ENCODE measurements around the gene COA1. TPM values are rescaled to one million over a fixed set of nuclear protein-coding genes. Genes with fewer than 3 reads are reported as not detected.

COA1 gene
- total RNA-seq, 1 experiment from 2014 or later: 151 TPM

DNA sequence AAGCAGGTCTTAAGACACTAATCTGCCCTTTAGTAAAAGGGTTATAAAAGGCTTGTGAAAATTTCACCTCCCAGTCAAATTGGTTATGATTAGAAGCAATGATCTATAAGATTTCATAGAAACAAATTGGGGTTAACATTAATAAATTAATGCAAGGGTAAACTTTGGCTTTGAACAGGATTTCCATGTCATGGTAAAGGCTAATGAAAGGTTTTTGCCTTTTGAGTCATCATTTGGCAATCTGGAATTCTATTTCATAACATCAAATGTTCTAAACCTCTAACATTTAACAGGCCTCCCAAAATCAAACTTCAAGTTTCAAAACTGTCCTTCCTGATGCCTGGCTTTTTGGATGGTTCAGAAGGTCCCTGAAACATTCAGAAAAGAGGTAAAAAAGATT lies 62.4 kb downstream of the COA1 start:
- Histone ChIP-seq H3F3A (ENCODE audit: insufficient read depth, low read depth) (peaks cover 17% of the 10 kb centered on the region; the same call in 1 of the 2 replicates), H3K4me3 (no peak overlapping the region), H3K9me3 (ENCODE audit: insufficient read depth, low read depth) (peaks cover 19% of the 10 kb centered on the region), H3K4me2 (no peak overlapping the region), H3K27ac (peak overlapping the region; percentile 29; the same call in 1 of the 2 replicates), H3K36me3 (ENCODE audit: low read depth) (peaks cover 44% of the 10 kb centered on the region), H2AFZ (no peak overlapping the region), H3K4me1 (replicated peaks; ENCODE audit: insufficient read depth) (peaks cover 20% of the 10 kb centered on the region), H3K79me2 (ENCODE audit: low read depth) (peaks cover 92% of the 10 kb centered on the region), H3K9me2 (ENCODE audit: insufficient read depth) (no peaks in the 10 kb centered on the region), H3K27me3 (ENCODE audit: insufficient read depth, low read depth) (no peaks in the 10 kb centered on the region), H4K20me1 (ENCODE audit: insufficient read depth) (no peaks in the 10 kb centered on the region)
- no TSS peak for BruUV-seq (replicated peaks)
- ChIA-PET CTCF (no interaction called here), POLR2A (ENCODE audit: unreplicated experiment) (no interaction called here)
- TF ChIP-seq, protein P1, sequence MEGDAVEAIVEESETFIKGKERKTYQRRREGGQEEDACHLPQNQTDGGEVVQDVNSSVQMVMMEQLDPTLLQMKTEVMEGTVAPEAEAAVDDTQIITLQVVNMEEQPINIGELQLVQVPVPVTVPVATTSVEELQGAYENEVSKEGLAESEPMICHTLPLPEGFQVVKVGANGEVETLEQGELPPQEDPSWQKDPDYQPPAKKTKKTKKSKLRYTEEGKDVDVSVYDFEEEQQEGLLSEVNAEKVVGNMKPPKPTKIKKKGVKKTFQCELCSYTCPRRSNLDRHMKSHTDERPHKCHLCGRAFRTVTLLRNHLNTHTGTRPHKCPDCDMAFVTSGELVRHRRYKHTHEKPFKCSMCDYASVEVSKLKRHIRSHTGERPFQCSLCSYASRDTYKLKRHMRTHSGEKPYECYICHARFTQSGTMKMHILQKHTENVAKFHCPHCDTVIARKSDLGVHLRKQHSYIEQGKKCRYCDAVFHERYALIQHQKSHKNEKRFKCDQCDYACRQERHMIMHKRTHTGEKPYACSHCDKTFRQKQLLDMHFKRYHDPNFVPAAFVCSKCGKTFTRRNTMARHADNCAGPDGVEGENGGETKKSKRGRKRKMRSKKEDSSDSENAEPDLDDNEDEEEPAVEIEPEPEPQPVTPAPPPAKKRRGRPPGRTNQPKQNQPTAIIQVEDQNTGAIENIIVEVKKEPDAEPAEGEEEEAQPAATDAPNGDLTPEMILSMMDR (conservative IDR thresholded peaks at IDR 0.05): no peak
- no peak for TF ChIP-seq EZH2 (IDR thresholded peaks at IDR 0.05; ENCODE audit: low read depth)
- intact Hi-C loops (cut with micrococcal nuclease; ENCODE audit: unreplicated experiment): no loop called here
- DNase-seq: no peak

DNA sequence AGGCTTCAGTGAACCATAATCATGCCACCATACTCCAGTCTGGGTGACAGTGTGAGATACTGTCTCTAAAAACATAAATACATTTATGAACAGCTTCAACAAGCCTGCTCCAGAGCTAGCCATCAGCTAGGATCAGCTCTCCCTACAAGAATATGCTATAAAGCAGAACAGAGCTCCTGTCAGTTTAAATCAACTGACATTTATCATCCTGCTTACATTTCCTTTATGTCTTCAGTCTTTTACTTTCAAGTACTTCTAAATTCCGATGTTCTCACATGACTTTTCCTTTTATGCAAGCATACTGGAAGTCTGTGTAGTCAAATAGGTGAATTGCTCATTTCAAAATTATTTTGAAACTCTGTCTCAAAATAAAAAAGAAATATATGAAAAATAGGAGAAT lies 64.6 kb downstream of the COA1 start:
- Histone ChIP-seq H3K36me3 (ENCODE audit: low read depth) (peaks cover 44% of the 10 kb centered on the region), H3K27me3 (ENCODE audit: insufficient read depth, low read depth) (no peaks in the 10 kb centered on the region), H4K20me1 (ENCODE audit: insufficient read depth) (no peaks in the 10 kb centered on the region), H3F3A (ENCODE audit: insufficient read depth, low read depth) (peaks cover 21% of the 10 kb centered on the region), H3K27ac (0 out of 2 replicates have a peak overlapping the region, but pooled peaks have one; percentile 1), H3K9me2 (ENCODE audit: insufficient read depth) (no peaks in the 10 kb centered on the region), H2AFZ (no peak overlapping the region), H3K4me2 (no peak overlapping the region), H3K4me1 (replicated peaks; ENCODE audit: insufficient read depth) (peaks cover 35% of the 10 kb centered on the region), H3K4me3 (no peak overlapping the region), H3K79me2 (ENCODE audit: low read depth) (peaks cover 79% of the 10 kb centered on the region), H3K9me3 (ENCODE audit: insufficient read depth, low read depth) (peaks cover 10% of the 10 kb centered on the region)
- TF ChIP-seq, protein P1 (conservative IDR thresholded peaks at IDR 0.05): no peak
- no peak for TF ChIP-seq EZH2 (IDR thresholded peaks at IDR 0.05; ENCODE audit: low read depth)
- DNase-seq: no peak
- BruUV-seq (replicated peaks): no TSS peak
- intact Hi-C loops (cut with micrococcal nuclease; ENCODE audit: unreplicated experiment): no loop called here
- ChIA-PET CTCF (interaction anchor here (1.0 kb wide), 1 partner anchor 82 kb away, joined by 5 read pairs; the partner anchor contains the start of gene STK17A), POLR2A (ENCODE audit: unreplicated experiment) (no interaction called here)

GRCh38 chr7:43660141-43660540 lies 69.2 kb downstream of the COA1 start:
- Histone ChIP-seq H3K36me3 (ENCODE audit: low read depth) (peaks cover 44% of the 10 kb centered on the region), H3K27ac (peak overlapping the region; percentile 83), H2AFZ (no peak overlapping the region), H3K27me3 (ENCODE audit: insufficient read depth, low read depth) (no peaks in the 10 kb centered on the region), H3F3A (ENCODE audit: insufficient read depth, low read depth) (peaks cover 35% of the 10 kb centered on the region), H3K4me3 (no peak overlapping the region), H3K9me2 (ENCODE audit: insufficient read depth) (no peaks in the 10 kb centered on the region), H3K79me2 (ENCODE audit: low read depth) (peaks cover 70% of the 10 kb centered on the region), H3K4me2 (peak overlapping the region; percentile 32; the same call in 1 of the 2 replicates), H3K9me3 (ENCODE audit: insufficient read depth, low read depth) (no peaks in the 10 kb centered on the region; the same call in 1 of the 2 replicates), H4K20me1 (ENCODE audit: insufficient read depth) (no peaks in the 10 kb centered on the region), H3K4me1 (replicated peaks; ENCODE audit: insufficient read depth) (peaks cover 29% of the 10 kb centered on the region)
- no peak for TF ChIP-seq EZH2 (IDR thresholded peaks at IDR 0.05; ENCODE audit: low read depth)
- TF ChIP-seq, protein P1 (conservative IDR thresholded peaks at IDR 0.05): no peak
- ChIA-PET POLR2A (ENCODE audit: unreplicated experiment) (no interaction called here), CTCF (no interaction called here)
- BruUV-seq (replicated peaks): no TSS peak
- DNase-seq: no peak
- intact Hi-C loops (cut with micrococcal nuclease; ENCODE audit: unreplicated experiment): no loop called here
